ENCODE measurements around the gene LDLRAD4. TPM values are rescaled to one million over a fixed set of nuclear protein-coding genes. Genes with fewer than 3 reads are reported as not detected.
"Not testable (repeated sequence)": the region's sequence is repeated elsewhere in the genome, so short reads cannot be mapped to it uniquely, and the experiment has no call there.

LDLRAD4 gene
- total RNA-seq, 4 donors from 2014 or later = 2.7 to 22.5 (median 10.8) TPM

- H3K4me3 ChIP-seq (ENCODE audit: low read depth, poor library complexity, severe bottlenecking) = no peak overlapping the region
- DNase-seq (ENCODE audit: low spot score in 2 of 2) = no peak
- TF ChIP-seq POLR2A (IDR thresholded peaks at IDR 0.05) (no peak), CTCF (IDR thresholded peaks at IDR 0.05) (no peak)
- 76 to 86% methylated on average over 20 to 21 of the region's 21 CpGs for WGBS, 2 donors
- intact Hi-C loops (cut with DNase I; ENCODE audit: low total_unique reads) = no loop called here
Observed at GRCh38 chr18:13688191-13689136, 469.9 kb downstream of the LDLRAD4 start.

- intact Hi-C loops (cut with DNase I; ENCODE audit: low total_unique reads); DNase-seq (ENCODE audit: low spot score in 2 of 2); H3K4me3 ChIP-seq (ENCODE audit: low read depth, poor library complexity, severe bottlenecking): not testable (repeated sequence)
- WGBS, 2 donors = 93 to 96% methylated on average over 9 of the region's 9 CpGs
Observed at GRCh38 chr18:13690060-13690459, 471.5 kb downstream of the LDLRAD4 start.

GRCh38 chr18:13695337-13695736 is 476.8 kb downstream of the LDLRAD4 start:
- 95 to 96% methylated on average over 5 of the region's 5 CpGs for WGBS, 2 donors
- intact Hi-C loops (cut with DNase I; ENCODE audit: low total_unique reads); H3K4me3 ChIP-seq (ENCODE audit: low read depth, poor library complexity, severe bottlenecking); DNase-seq (ENCODE audit: low spot score in 2 of 2): not testable (repeated sequence)

- intact Hi-C loops (cut with DNase I; ENCODE audit: low total_unique reads) = no loop called here
- no peak overlapping the region for H3K4me3 ChIP-seq (ENCODE audit: low read depth, poor library complexity, severe bottlenecking)
- DNase-seq (ENCODE audit: low spot score in 2 of 2) = no peak
- TF ChIP-seq POLR2A (IDR thresholded peaks at IDR 0.05) (no peak), CTCF (IDR thresholded peaks at IDR 0.05) (no peak)
- 92% methylated on average over 3 of the region's 3 CpGs for WGBS, 2 donors
Observed at GRCh38 chr18:13696961-13697360, 478.4 kb downstream of the LDLRAD4 start.

GRCh38 chr18:13700153-13700552 is 481.6 kb downstream of the LDLRAD4 start:
- WGBS, 2 donors = 92 to 96% methylated on average over 1 of the region's 1 CpG
- TF ChIP-seq POLR2A (IDR thresholded peaks at IDR 0.05) = no peak
- intact Hi-C loops (cut with DNase I; ENCODE audit: low total_unique reads) = no loop called here
- no peak for DNase-seq (ENCODE audit: low spot score in 2 of 2)
- no peak overlapping the region for H3K4me3 ChIP-seq (ENCODE audit: low read depth, poor library complexity, severe bottlenecking)

Small RNA genes lying within 50 kb of the gene (microRNA-seq; reads per million reads assigned to microRNA genes)
- gene MIR4526 (ENCODE audit: borderline number of aligned reads in 1 of 2, borderline replicate concordance in 2 of 2) (0 reads per million in 2 donors), gene MIR5190 (ENCODE audit: borderline number of aligned reads in 1 of 2, borderline replicate concordance in 2 of 2) (0 reads per million in 2 donors)

Other genes with a start within 250 kb of the LDLRAD4 start
- 10 to 100 TPM; 12.6 to 17.5 (median 14.8) TPM for gene CEP192, start 227.4 kb upstream of the LDLRAD4 start, total RNA-seq

Data from lower leg skin (tissue), 4 donors.